K562 (cell line): Measurements from ENCODE around the gene CDCA4. TPM values are rescaled to one million over a fixed set of nuclear protein-coding genes. Genes with fewer than 3 reads are reported as not detected.

Source experiments
- CC2D1A ChIP-seq: fragments of 450-650 bp; IDR thresholded peaks from 2 replicates; pipeline ENCODE4 v1.6.1; 2017; ENCODE audit warnings: mild to moderate bottlenecking
- CGGBP1 ChIP-seq: fragments of 250-450 bp; sonication (Bioruptor Pico); IDR thresholded peaks from 2 replicates; pipeline ENCODE4 v1.9.0; 2021; ENCODE audit warnings: mild to moderate bottlenecking
- COPS2 ChIP-seq: fragments of 450-650 bp; conservative IDR thresholded peaks from 2 replicates; pipeline ENCODE4 v1.6.1; 2016; ENCODE audit warnings: mild to moderate bottlenecking, moderate library complexity
- EGR1 ChIP-seq: fragments of 450-650 bp; conservative IDR thresholded peaks from 2 replicates; pipeline ENCODE4 v1.6.1; 2017; ENCODE audit warnings: mild to moderate bottlenecking
- EP400 ChIP-seq: fragments of 450-650 bp; IDR thresholded peaks from 2 replicates; pipeline ENCODE4 v1.6.1; 2017; ENCODE audit warnings: antibody characterized with exemption, mild to moderate bottlenecking, moderate library complexity
- EWSR1 ChIP-seq: fragments of 450-650 bp; IDR thresholded peaks from 2 replicates; pipeline ENCODE4 v1.6.1; 2018; ENCODE audit warnings: borderline replicate concordance, mild to moderate bottlenecking, low read depth, moderate library complexity; ENCODE audit not compliant: partially characterized antibody
- HMGN3 ChIP-seq: IDR thresholded peaks from 2 replicates; pipeline ENCODE4 v1.6.1; 2011; ENCODE audit warnings: borderline replicate concordance, low read depth, mild to moderate bottlenecking, mixed read lengths, low read length; ENCODE audit not compliant: insufficient read length; ENCODE audit errors: extremely low read depth
- JUND ChIP-seq, 2 experiments: IDR thresholded peaks; 2 replicates in 1 of 2; 3 replicates in 1 of 2; pipeline ENCODE4 v1.6.1; 2011; ENCODE audit warnings: borderline replicate concordance in 2 of 2, low read depth in 2 of 2, low read length in 2 of 2, improper control_type of control experiment in 1 of 2, missing biosample characterization in 1 of 2, missing genetic modification characterization in 1 of 2, missing genetic modification reagents in 1 of 2
- NFYB ChIP-seq: IDR thresholded peaks from 2 replicates; pipeline ENCODE4 v1.6.1; 2011; ENCODE audit warnings: mild to moderate bottlenecking, moderate library complexity; ENCODE audit not compliant: insufficient read length; ENCODE audit errors: extremely low read depth
- RBM14 ChIP-seq: fragments of 200-400 bp; formaldehyde crosslinking; IDR thresholded peaks from 2 replicates; pipeline ENCODE4 v1.6.1; 2018; ENCODE audit warnings: low read depth, mild to moderate bottlenecking, low read length, moderate library complexity, borderline replicate concordance; ENCODE audit not compliant: insufficient read depth
- RFX7 ChIP-seq: fragments of 250-450 bp; sonication (Bioruptor Pico); IDR thresholded peaks from 2 replicates; pipeline ENCODE4 v1.5.1; 2021; ENCODE audit warnings: mild to moderate bottlenecking
- TFE3 ChIP-seq: fragments of 450-650 bp; formaldehyde crosslinking; IDR thresholded peaks from 2 replicates; pipeline ENCODE4 v1.4.0; 2020; ENCODE audit warnings: mild to moderate bottlenecking, mixed read lengths
- U2AF2 ChIP-seq: fragments of 200-400 bp; formaldehyde crosslinking; optimal IDR thresholded peaks from 2 replicates; pipeline ENCODE3; 2017; ENCODE audit warnings: low read depth, mild to moderate bottlenecking, low read length
- XRCC3 ChIP-seq: fragments of 450-650 bp; IDR thresholded peaks from 2 replicates; pipeline ENCODE4 v1.6.1; 2017; ENCODE audit warnings: mild to moderate bottlenecking, moderate library complexity
- ZEB2 ChIP-seq: fragments of 450-650 bp; IDR thresholded peaks from 2 replicates; pipeline ENCODE4 v1.6.1; 2016
- ZFP1 ChIP-seq: fragments of 450-650 bp; formaldehyde crosslinking; IDR thresholded peaks from 2 replicates; pipeline ENCODE4 v1.4.0; 2020; ENCODE audit warnings: mild to moderate bottlenecking, mixed read lengths
- ZNF12 ChIP-seq: sonication (generic); formaldehyde crosslinking; IDR thresholded peaks from 2 replicates; pipeline ENCODE4 v1.4.0; 2020; ENCODE audit warnings: mild to moderate bottlenecking, missing genetic modification reagents
- ZNF592 ChIP-seq: fragments of 450-650 bp; IDR thresholded peaks from 2 replicates; pipeline ENCODE4 v1.6.1; 2017; ENCODE audit warnings: antibody characterized with exemption, mild to moderate bottlenecking
- ZNF655 ChIP-seq: fragments of 250-450 bp; sonication (Bioruptor Pico); IDR thresholded peaks from 2 replicates; pipeline ENCODE4 v1.5.0; 2021
- ZNF766 ChIP-seq: fragments of 200-800 bp; sonication (Bioruptor generic); conservative IDR thresholded peaks from 2 replicates; pipeline ENCODE4 v1.6.1; 2016; ENCODE audit warnings: missing genetic modification characterization, missing compliant biosample characterization
- ZNF785 ChIP-seq: fragments of 250-450 bp; sonication (Bioruptor Pico); IDR thresholded peaks from 2 replicates; pipeline ENCODE4 v1.4.0; 2020; ENCODE audit warnings: mild to moderate bottlenecking
- polyA plus RNA-seq, 8 experiments: library from polyadenylated mRNA; depleted of rRNA in 4 of 8; stranded (reverse) in 5 of 8; unstranded in 3 of 8; fragments of >200 nt; fragmentation: Nextera tagmentation in 2 of 8; fragmentation: Illumina TruSeq in 1 of 8; extraction: Ambion mirVana in 2 of 8; extraction: Trizol in 1 of 8; gene quantifications; 2 replicates each; pipeline versions ENCODE4 v1.2.1 to v1.2.3, GENCODE V29; 2011 to 2014; ENCODE audit warnings: inconsistent platforms in 1 of 8, missing spikeins in 1 of 8
- total RNA-seq, 7 experiments: library from RNA; depleted of rRNA in 6 of 7; stranded (reverse); fragments of >200 nt in 6 of 7; fragmentation: Illumina TruSeq in 2 of 7; extraction: Trizol in 2 of 7; gene quantifications; 2 replicates each; pipeline versions ENCODE4 v1.2.1 to v1.2.3, GENCODE V29; 2011 to 2021; ENCODE audit warnings: low replicate concordance in 1 of 7

CDCA4 gene
- total and polyA plus RNA-seq, 9 of the 15 experiments (the other 6 are each of a cell fraction or from before 2014, with no cell fraction given): 6.6 to 44.2 (median 23.0) TPM

GRCh38 chr14:105020815-105021655 lies at the start of gene CDCA4 (continued):
- TF ChIP-seq ZNF592 (no peak), ZNF766 (CRISPR knock-in tag) (no peak), RBM14 (no peak), ZNF785 (CRISPR knock-in tag) (no peak), NFYB (peak; percentile 72), ZNF12 (CRISPR knock-in tag) (no peak), EWSR1 (no peak), CGGBP1 (CRISPR knock-in tag) (no peak), EP400 (peak; percentile 83; the same call in 1 of the 2 replicates), ZEB2 (no peak), CC2D1A (no peak), U2AF2 (no peak), JUND (IDR thresholded peaks at IDR 0.05; ENCODE audit: borderline replicate concordance, low read depth, low read length) (0 out of 2 replicates have a peak, but pooled peaks have one; percentile 5), JUND (tag; IDR thresholded peaks at IDR 0.05; ENCODE audit: borderline replicate concordance, low read depth, low read length) (no peak; the same call in 2 of the 3 replicates), XRCC3 (no peak), ZNF655 (CRISPR knock-in tag) (no peak), EGR1 (no peak), TFE3 (CRISPR knock-in tag) (no peak), RFX7 (CRISPR knock-in tag) (no peak), COPS2 (no peak), ZFP1 (no peak), HMGN3 (peak; percentile 30)
